ENCODE results near the gene CADPS. TPM values are rescaled to one million over a fixed set of nuclear protein-coding genes. Genes with fewer than 3 reads are reported as not detected.

CADPS gene
- total and polyA plus RNA-seq, 2 of the 4 experiments (the other 2 are of a cell fraction), result not detected

GRCh38 chr3:62873761-62874710, 1.2 kb downstream of the CADPS start:
- peak overlapping the region; percentile 21 for H2AFZ ChIP-seq (replicated peaks; ENCODE audit: low read length, poor library complexity)
- no peak overlapping the region for H2AK9ac ChIP-seq (replicated peaks; ENCODE audit: low read depth, low read length, poor library complexity)
- TF ChIP-seq NFE2L2 (IDR thresholded peaks at IDR 0.05; ENCODE audit: low read depth, low read length) (no peak), POLR2A (IDR thresholded peaks at IDR 0.05; ENCODE audit: low read depth, low read length) (no peak), CEBPB (IDR thresholded peaks at IDR 0.05; ENCODE audit: low read depth, low read length) (no peak), FOS (IDR thresholded peaks at IDR 0.05; ENCODE audit: low read depth, low read length) (no peak), BHLHE40 (IDR thresholded peaks at IDR 0.05; ENCODE audit: low read depth, low read length) (no peak), SMC3 (IDR thresholded peaks at IDR 0.05; ENCODE audit: low read depth, low read length) (no peak), MAFK (IDR thresholded peaks at IDR 0.05; ENCODE audit: low read depth, low read length) (no peak)
- no TSS peak for BruUV-seq (replicated peaks)
- H4K91ac ChIP-seq (ENCODE audit: insufficient read depth, low read depth, low read length), result no peak overlapping the region
- dilution Hi-C loops (cut with HindIII; ENCODE audit: low sequenced_read_pairs, unreplicated experiment) (no loop called here), in situ Hi-C loops (cut with MboI; ENCODE audit: low sequenced_read_pairs) (no loop called here), intact Hi-C loops (cut with micrococcal nuclease) (no loop called here)
- ChIA-PET POLR2A (ENCODE audit: unreplicated experiment) (interaction anchor here (0.6 kb wide), 1 partner anchor 136 kb away, joined by 3 read pairs; no protein-coding TSS in a partner anchor), CTCF (no interaction called here)
- H3K4ac ChIP-seq (ENCODE audit: low read depth, low read length), result no peak overlapping the region
- H3K14ac ChIP-seq (replicated peaks; ENCODE audit: low read depth, low read length), result no peak overlapping the region
- H2BK20ac ChIP-seq (ENCODE audit: low read depth, low read length), result no peak overlapping the region
- H3K56ac ChIP-seq (ENCODE audit: extremely low read depth, insufficient read depth, low read length), result no peak overlapping the region
- no peak overlapping the region for H2BK120ac ChIP-seq (ENCODE audit: low read depth, low read length)
- H3K9ac ChIP-seq (ENCODE audit: low read depth, low read length), result no peak overlapping the region
- no peak overlapping the region for H3K27ac ChIP-seq (ENCODE audit: insufficient read depth, low read length)
- H3K36me3 ChIP-seq (ENCODE audit: control insufficient read depth, insufficient read depth, low read length), result no peaks in the 10 kb centered on the region
- DNase-seq (no peak), ATAC-seq (ENCODE audit: low read depth) (no peak)
- H3K23ac ChIP-seq (ENCODE audit: low read depth, low read length), result no peak overlapping the region
- H3K4me1 ChIP-seq (ENCODE audit: control insufficient read depth, insufficient read depth, low read length), result no peaks in the 10 kb centered on the region
- no peak overlapping the region for H3K18ac ChIP-seq (ENCODE audit: low read depth, low read length)
- no peaks in the 10 kb centered on the region for H4K20me1 ChIP-seq (ENCODE audit: insufficient read depth, low read length)
- H3K4me2 ChIP-seq (ENCODE audit: low read depth, low read length), result no peak overlapping the region
- no peak overlapping the region for H2BK15ac ChIP-seq (ENCODE audit: low read depth, low read length)
- H4K5ac ChIP-seq (ENCODE audit: low read depth, low read length), result no peak overlapping the region
- H3K79me1 ChIP-seq (ENCODE audit: low read depth in 1 of 2, low read length in 2 of 2), result no peaks in the 10 kb centered on the region
- H3K4me3 ChIP-seq (ENCODE audit: insufficient read depth, low read depth, low read length), result no peak overlapping the region
- H4K8ac ChIP-seq (ENCODE audit: low read depth in 2 of 2, low read length in 2 of 2), result no peak overlapping the region
- peaks cover 11% of the 10 kb centered on the region for H3K27me3 ChIP-seq (ENCODE audit: control insufficient read depth, insufficient read depth, low read length)
- H3K9me1 ChIP-seq (ENCODE audit: insufficient read depth, low read length), result no peaks in the 10 kb centered on the region
- H2BK5ac ChIP-seq (ENCODE audit: low read depth, low read length, poor library complexity, severe bottlenecking), result no peak overlapping the region
- 3% methylated on average over 32 of the region's 77 CpGs; no CpG with 5 or more reads in 1 of the 2 experiments for WGBS, 2 experiments (ENCODE audit: extremely low coverage in 2 of 2, insufficient read length in 1 of 2)
- peaks cover 4% of the 10 kb centered on the region; the same call in 1 of the 2 replicates for H3K9me3 ChIP-seq (ENCODE audit: control insufficient read depth, insufficient read depth, low read length)
- H2AK5ac ChIP-seq (ENCODE audit: low read depth, low read length), result no peak overlapping the region
